ENCODE results near the gene ZNF69.

- TF ChIP-seq YY1 (IDR thresholded peaks at IDR 0.05; ENCODE audit: low read depth) (no peak), MAX (IDR thresholded peaks at IDR 0.05) (no peak), TAF1 (IDR thresholded peaks at IDR 0.05; ENCODE audit: low read depth) (no peak), CREB1 (IDR thresholded peaks at IDR 0.05; ENCODE audit: low read depth) (no peak), REST (IDR thresholded peaks at IDR 0.05; ENCODE audit: low read depth) (no peak), EP300 (IDR thresholded peaks at IDR 0.05; ENCODE audit: borderline replicate concordance) (no peak), EGR1 (IDR thresholded peaks at IDR 0.05) (no peak), NFIC (IDR thresholded peaks at IDR 0.05) (no peak), RAD21 (IDR thresholded peaks at IDR 0.05; ENCODE audit: low read depth) (no peak)
Observed at GRCh38 chr19:11942008-11942842, 54.6 kb downstream of the ZNF69 start.

Data from Ishikawa (cell line).